GM12878 (cell line): Measurements from ENCODE around the gene COX18. TPM values are rescaled to one million over a fixed set of nuclear protein-coding genes. Genes with fewer than 3 reads are reported as not detected.

Experiments
- ATAC-seq: fragments of 200-7000 bp; cut with Tn5 transposase; 3 replicates; pipeline ENCODE4 v1.9.1; 2020; ENCODE audit warnings: mild to moderate bottlenecking, moderate library complexity
- BruUV-seq: library from RNA; stranded (reverse); fragments of 400-500 nt; replicated peaks from 2 replicates; lab custom pipeline; 2021; lab: Mats Ljungman, UMichigan
- CTCF ChIA-PET: fragments of 300-600 bp; sonication (Branson Sonifier 250); formaldehyde crosslinking; extraction: SDS; loops from one replicate; lab custom pipeline; 2021; ENCODE audit warnings: inconsistent platforms; lab: Yijun Ruan, JAX
- POLR2A ChIA-PET: fragments of 350-600 bp; formaldehyde crosslinking; extraction: SDS; loops from one replicate; lab custom pipeline; 2021; ENCODE audit warnings: inconsistent platforms; lab: Charles Lee
- RAD21 ChIA-PET: fragments of 300-600 bp; sonication (Branson Sonifier 250); formaldehyde crosslinking; loops from one replicate; lab custom pipeline; 2023; ENCODE audit warnings: antibody characterized with exemption; ENCODE audit not compliant: unreplicated experiment; lab: Charles Lee
- SMC1A ChIA-PET: fragments of 300-600 bp; sonication (Branson Sonifier 250); formaldehyde crosslinking; loops from one replicate; lab custom pipeline; 2023; ENCODE audit not compliant: unreplicated experiment, uncharacterized antibody; lab: Charles Lee
- DNase-seq: peaks from one replicate; pipeline ENCODE4 v3.0.0-alpha.2; 2011; ENCODE audit warnings: low read depth, low spot score
- FAIRE-seq: peaks from 3 replicates; lab custom pipeline; 2011; peaks lifted over from hg19 to GRCh38; lab: Jason Lieb, UNC
- H2AFZ ChIP-seq: 2 replicates; pipeline ENCODE4 v1.6.0; 2011; ENCODE audit warnings: low read depth, low read length, control low read depth; ENCODE audit not compliant: control insufficient read depth
- H3K27ac ChIP-seq: 2 replicates; pipeline ENCODE4 v1.5.1; 2011; ENCODE audit warnings: control low read depth; ENCODE audit not compliant: control insufficient read depth, insufficient read depth
- H3K27me3 ChIP-seq, 2 experiments: replicated peaks in 1 of 2; 2 replicates each; pipeline versions ENCODE4 v1.6.0 to v1.6.1; 2011; ENCODE audit warnings: low read length in 1 of 2; ENCODE audit not compliant: control insufficient read depth in 2 of 2, insufficient read depth in 2 of 2
- H3K36me3 ChIP-seq, 2 experiments: 2 replicates each; pipeline ENCODE4 v1.5.1; 2011; ENCODE audit warnings: low read length in 1 of 2; ENCODE audit not compliant: control insufficient read depth in 2 of 2, insufficient read depth in 2 of 2
- H3K4me1 ChIP-seq: 2 replicates; pipeline ENCODE4 v1.6.1; 2011; ENCODE audit warnings: mild to moderate bottlenecking, low read length, moderate library complexity, mixed read lengths; ENCODE audit not compliant: control insufficient read depth, insufficient read depth
- H3K4me2 ChIP-seq: 2 replicates; pipeline ENCODE4 v1.6.0; 2011; ENCODE audit warnings: control low read depth; ENCODE audit not compliant: control insufficient read depth, insufficient read depth
- H3K4me3 ChIP-seq: fragments of 200-600 bp; sonication (generic); 2 replicates; pipeline ENCODE4 v1.5.1; 2016
- H3K79me2 ChIP-seq: 2 replicates; pipeline ENCODE4 v1.6.0; 2011; ENCODE audit warnings: low read length; ENCODE audit not compliant: control insufficient read depth, insufficient read depth
- H3K9ac ChIP-seq: 2 replicates; pipeline ENCODE4 v1.8.0; 2011; ENCODE audit warnings: low read length, control low read depth, mixed read lengths; ENCODE audit not compliant: control insufficient read depth, insufficient read depth
- H3K9me3 ChIP-seq: replicated peaks from 3 replicates; pipeline ENCODE4 v1.5.1; 2011; ENCODE audit warnings: mild to moderate bottlenecking, low read length; ENCODE audit not compliant: control insufficient read depth, insufficient read depth
- H4K20me1 ChIP-seq: 2 replicates; pipeline ENCODE4 v1.6.0; 2011; ENCODE audit not compliant: control insufficient read depth, insufficient read depth
- ASH2L ChIP-seq: fragments of 300-600, 200-600 bp; sonication (generic); IDR thresholded peaks from 2 replicates; pipeline ENCODE4 v1.6.1; 2017; ENCODE audit warnings: low read depth, mild to moderate bottlenecking, borderline replicate concordance
- BHLHE40 ChIP-seq, 2 experiments: fragments of 450-650 bp in 1 of 2; IDR thresholded peaks; 2 replicates each; pipeline ENCODE4 v1.6.1; 2011 to 2017; ENCODE audit warnings: low read depth in 2 of 2, borderline replicate concordance in 1 of 2, improper control_type of control experiment in 1 of 2, low read length in 1 of 2, mild to moderate bottlenecking in 1 of 2
- CBX5 ChIP-seq: sonication (generic); IDR thresholded peaks from 2 replicates; pipeline ENCODE4 v1.6.1; 2016; ENCODE audit warnings: low read depth, moderate library complexity, mild to moderate bottlenecking, inconsistent platforms
- CEBPB ChIP-seq, 2 experiments: fragments of 150-350 bp in 1 of 2; IDR thresholded peaks; 2 replicates each; pipeline ENCODE4 v1.6.1; 2012 to 2014; ENCODE audit warnings: low read depth in 2 of 2, low read length in 2 of 2, borderline replicate concordance in 1 of 2, inconsistent platforms in 1 of 2
- CHD2 ChIP-seq: IDR thresholded peaks from 2 replicates; pipeline ENCODE4 v1.6.1; 2011; ENCODE audit warnings: low read depth, low read length, improper control_type of control experiment, borderline replicate concordance
- FOXM1 ChIP-seq: IDR thresholded peaks from 2 replicates; pipeline ENCODE4 v1.6.1; 2012; ENCODE audit warnings: low read depth, mild to moderate bottlenecking, inconsistent platforms, low read length, moderate library complexity
- IRF3 ChIP-seq: fragments of 450-650 bp; IDR thresholded peaks from 2 replicates; pipeline ENCODE4 v1.6.1; 2014; ENCODE audit warnings: mild to moderate bottlenecking
- JUNB ChIP-seq: IDR thresholded peaks from 2 replicates; pipeline ENCODE4 v1.6.1; 2016; ENCODE audit warnings: antibody characterized with exemption, mild to moderate bottlenecking
- KDM1A ChIP-seq: fragments of 200-600 bp; sonication (generic); IDR thresholded peaks from 2 replicates; pipeline ENCODE4 v1.6.1; 2016; ENCODE audit warnings: borderline replicate concordance
- MEF2B ChIP-seq: fragments of 450-650 bp; IDR thresholded peaks from 2 replicates; pipeline ENCODE4 v1.6.1; 2018; ENCODE audit warnings: mild to moderate bottlenecking, moderate library complexity; ENCODE audit not compliant: partially characterized antibody, poor library complexity, severe bottlenecking
- MYB ChIP-seq: fragments of 150-350 bp; IDR thresholded peaks from 2 replicates; pipeline ENCODE4 v1.6.1; 2014; ENCODE audit warnings: mild to moderate bottlenecking, low read depth, low read length, borderline replicate concordance
- NFXL1 ChIP-seq: fragments of 450-650 bp; IDR thresholded peaks from 2 replicates; pipeline ENCODE4 v1.6.1; 2017; ENCODE audit warnings: antibody characterized with exemption, mild to moderate bottlenecking, borderline replicate concordance
- NR2F1 ChIP-seq: fragments of 450-650 bp; conservative IDR thresholded peaks from 2 replicates; pipeline ENCODE4 v1.6.1; 2017; ENCODE audit warnings: mild to moderate bottlenecking
- NRF1 ChIP-seq: conservative IDR thresholded peaks from 2 replicates; pipeline ENCODE4 v1.6.1; 2011; ENCODE audit warnings: mild to moderate bottlenecking, low read depth, low read length, improper control_type of control experiment
- RCOR1 ChIP-seq: conservative IDR thresholded peaks from 2 replicates; pipeline ENCODE4 v1.6.1; 2012; ENCODE audit warnings: low read depth, low read length, improper control_type of control experiment
- SMC3 ChIP-seq: IDR thresholded peaks from 2 replicates; pipeline ENCODE4 v1.6.1; 2011; ENCODE audit warnings: low read length, improper control_type of control experiment, borderline replicate concordance
- TBL1XR1 ChIP-seq: IDR thresholded peaks from 2 replicates; pipeline ENCODE4 v1.6.1; 2012; ENCODE audit warnings: low read depth, low read length, improper control_type of control experiment
- ZNF622 ChIP-seq: fragments of 450-650 bp; IDR thresholded peaks from 2 replicates; pipeline ENCODE4 v1.6.1; 2017; ENCODE audit warnings: mild to moderate bottlenecking, inconsistent platforms
- WGBS: methylation state at CpG from one replicate; pipeline ENCODE4 v1.1.6; 2016; ENCODE audit warnings: low lambda C conversion rate; ENCODE audit not compliant: insufficient replicate concordance, insufficient coverage; ENCODE audit errors: missing lambda C conversion rate; 5-methylcytosine and 5-hydroxymethylcytosine counted together
- in situ Hi-C: fragments of 300-500 bp; cut with MboI; formaldehyde crosslinking; loops from 9 replicates; pipeline ENCODE4 v1.14.3; 2018; ENCODE audit warnings: mixed read lengths
- intact Hi-C: fragments of 100-400 bp; cut with micrococcal nuclease; formaldehyde crosslinking; loops from one replicate; pipeline ENCODE4 v1.14.2; 2022; ENCODE audit not compliant: unreplicated experiment
- polyA plus RNA-seq, 11 experiments: library from polyadenylated mRNA; depleted of rRNA in 4 of 11; unstranded in 6 of 11; stranded (reverse) in 5 of 11; fragments of >200 nt; fragmentation: Nextera tagmentation in 4 of 11; fragmentation: Illumina TruSeq in 1 of 11; extraction: Ambion mirVana in 4 of 11; extraction: Trizol in 1 of 11; gene quantifications; 1 replicate in 1 of 11; 2 replicates in 10 of 11; pipeline versions ENCODE4 v1.2.1 to v1.2.3, GENCODE V29; 2011 to 2016; ENCODE audit warnings: inconsistent platforms in 2 of 11, missing spikeins in 2 of 11, low read depth in 1 of 11
- total RNA-seq, 4 experiments: library from RNA; depleted of rRNA in 3 of 4; stranded (reverse); fragments of >200 nt in 3 of 4; fragmentation: Illumina TruSeq in 1 of 4; extraction: Trizol in 1 of 4; gene quantifications; 2 replicates each; pipeline versions ENCODE4 v1.2.1 to v1.2.3, GENCODE V29; 2013 to 2021
- TF ChIP-seq, protein P1 (sequence below): fragments of 450-650 bp; IDR thresholded peaks from 2 replicates; pipeline ENCODE4 v1.6.1; 2017; ENCODE audit warnings: low read depth, mild to moderate bottlenecking, moderate library complexity

The COX18 gene
- total and polyA plus RNA-seq, 10 of the 15 experiments (the other 5 are each of a cell fraction or from before 2014, with no cell fraction given) = 7.2 to 36.4 (median 17.7) TPM

- WGBS = 18% methylated on average over 6 of the region's 6 CpGs
- no peaks in the 10 kb centered on the region for H3K27me3 ChIP-seq
- peak overlapping the region; percentile 50 for H3K4me2 ChIP-seq
- intact Hi-C loops (loop anchor here (2.0 kb wide), 1 partner anchor 62 kb away; the partner anchor contains the start of gene COX18), in situ Hi-C loops (loop anchor here (25.0 kb wide), 1 partner anchor 694 kb away; no protein-coding TSS in a partner anchor)
- FAIRE-seq (peak; percentile 35), DNase-seq (no peak), ATAC-seq (peak; percentile 86)
- no peak overlapping the region for H3K9ac ChIP-seq
- H4K20me1 ChIP-seq = no peaks in the 10 kb centered on the region
- H2AFZ ChIP-seq = 0 out of 2 replicates have a peak overlapping the region, but pooled peaks have one; percentile 2
- BruUV-seq = no TSS peak
- RAD21 ChIA-PET = no interaction called here
- H3K36me3 ChIP-seq = no peaks in the 10 kb centered on the region
- H3K4me3 ChIP-seq = no peak overlapping the region
- H3K4me1 ChIP-seq = peaks cover 15% of the 10 kb centered on the region; the same call in 1 of the 2 replicates
- peak overlapping the region; percentile 46; the same call in 1 of the 2 replicates for H3K27ac ChIP-seq
- no peaks in the 10 kb centered on the region for H3K79me2 ChIP-seq
- POLR2A ChIA-PET = no interaction called here
- SMC1A ChIA-PET = no interaction called here
- peaks cover 2% of the 10 kb centered on the region; the same call in 2 of the 3 replicates for H3K9me3 ChIP-seq
- CTCF ChIA-PET = no interaction called here
- TF ChIP-seq IRF3 (no peak), MEF2B (peak; percentile 84), BHLHE40 (IDR thresholded peaks at IDR 0.05; ENCODE audit: borderline replicate concordance in 1 of 2, low read depth in 2 of 2, low read length in 1 of 2) (no peak; a peak in 1 of 4 replicates), MYB (no peak), FOXM1 (no peak), KDM1A (no peak), CBX5 (no peak), NRF1 (no peak), RCOR1 (no peak), TBL1XR1 (no peak), CHD2 (no peak), ASH2L (no peak), SMC3 (no peak), ZNF622 (no peak), CEBPB (IDR thresholded peaks at IDR 0.05; ENCODE audit: borderline replicate concordance in 1 of 2, low read depth in 2 of 2, low read length in 2 of 2) (no peak), NFXL1 (no peak), JUNB (peak; percentile 59), NR2F1 (no peak)
- TF ChIP-seq, protein P1, sequence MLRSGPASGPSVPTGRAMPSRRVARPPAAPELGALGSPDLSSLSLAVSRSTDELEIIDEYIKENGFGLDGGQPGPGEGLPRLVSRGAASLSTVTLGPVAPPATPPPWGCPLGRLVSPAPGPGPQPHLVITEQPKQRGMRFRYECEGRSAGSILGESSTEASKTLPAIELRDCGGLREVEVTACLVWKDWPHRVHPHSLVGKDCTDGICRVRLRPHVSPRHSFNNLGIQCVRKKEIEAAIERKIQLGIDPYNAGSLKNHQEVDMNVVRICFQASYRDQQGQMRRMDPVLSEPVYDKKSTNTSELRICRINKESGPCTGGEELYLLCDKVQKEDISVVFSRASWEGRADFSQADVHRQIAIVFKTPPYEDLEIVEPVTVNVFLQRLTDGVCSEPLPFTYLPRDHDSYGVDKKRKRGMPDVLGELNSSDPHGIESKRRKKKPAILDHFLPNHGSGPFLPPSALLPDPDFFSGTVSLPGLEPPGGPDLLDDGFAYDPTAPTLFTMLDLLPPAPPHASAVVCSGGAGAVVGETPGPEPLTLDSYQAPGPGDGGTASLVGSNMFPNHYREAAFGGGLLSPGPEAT = peak; percentile 94
Observed at GRCh38 chr4:73006286-73006990, 63.1 kb downstream of the COX18 start.
